KOPT-K1 (cell line): ENCODE data around the gene TPM1.

ENCODE experiments used
- H3K27ac ChIP-seq: fragments of 200-600 bp; sonication (generic); 2 replicates; pipeline ENCODE4 v1.5.1; 2016; ENCODE audit warnings: antibody characterized with exemption, mild to moderate bottlenecking, low read depth, low read length; ENCODE audit not compliant: poor library complexity, severe bottlenecking
- H3K36me3 ChIP-seq: fragments of 200-600 bp; sonication (generic); 2 replicates; pipeline ENCODE4 v1.5.1; 2017; ENCODE audit warnings: antibody characterized with exemption, mild to moderate bottlenecking, low read length, moderate library complexity; ENCODE audit not compliant: insufficient read depth
- H3K9me3 ChIP-seq: fragments of 200-600 bp; sonication (generic); 2 replicates; pipeline ENCODE4 v1.5.1; 2017; ENCODE audit warnings: antibody characterized with exemption, low read length, mild to moderate bottlenecking; ENCODE audit not compliant: insufficient read depth, poor library complexity, severe bottlenecking

Gene TPM1

GRCh38 chr15:63082366-63082765 is 39.8 kb downstream of the TPM1 start:
- Histone ChIP-seq H3K36me3 (no peaks in the 10 kb centered on the region), H3K27ac (no peak overlapping the region), H3K9me3 (no peaks in the 10 kb centered on the region)

DNA sequence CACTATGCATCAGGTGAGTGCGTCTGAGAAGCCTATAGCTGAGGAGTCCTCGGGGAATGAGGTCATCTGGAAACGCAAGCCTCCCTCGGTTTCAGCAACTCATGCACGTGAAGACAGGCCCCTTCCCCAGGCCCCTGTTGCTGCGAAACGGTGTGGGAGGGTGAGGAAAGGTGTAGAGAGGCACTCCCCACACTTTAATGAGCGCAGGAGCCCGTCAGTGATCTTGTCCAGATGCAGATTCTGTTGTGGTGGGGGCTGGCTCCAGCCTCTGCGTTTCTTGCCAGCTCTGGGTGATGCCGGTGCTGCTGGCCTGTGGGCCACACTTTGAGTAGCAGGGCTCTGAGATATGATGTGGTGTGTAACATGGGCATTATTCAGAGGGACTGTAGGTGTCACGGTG is 40.5 kb downstream of the TPM1 start:
- H3K27ac ChIP-seq: no peak overlapping the region
- H3K36me3 ChIP-seq: no peaks in the 10 kb centered on the region
- no peaks in the 10 kb centered on the region for H3K9me3 ChIP-seq

- no peaks in the 10 kb centered on the region for H3K9me3 ChIP-seq
- H3K36me3 ChIP-seq: no peaks in the 10 kb centered on the region
- H3K27ac ChIP-seq: no peak overlapping the region
Measured at GRCh38 chr15:63083541-63083940, 41.0 kb downstream of the TPM1 start.

GRCh38 chr15:63084806-63085205 is 42.3 kb downstream of the TPM1 start:
- no peak overlapping the region for H3K27ac ChIP-seq
- H3K36me3 ChIP-seq: no peaks in the 10 kb centered on the region
- no peaks in the 10 kb centered on the region for H3K9me3 ChIP-seq

DNA sequence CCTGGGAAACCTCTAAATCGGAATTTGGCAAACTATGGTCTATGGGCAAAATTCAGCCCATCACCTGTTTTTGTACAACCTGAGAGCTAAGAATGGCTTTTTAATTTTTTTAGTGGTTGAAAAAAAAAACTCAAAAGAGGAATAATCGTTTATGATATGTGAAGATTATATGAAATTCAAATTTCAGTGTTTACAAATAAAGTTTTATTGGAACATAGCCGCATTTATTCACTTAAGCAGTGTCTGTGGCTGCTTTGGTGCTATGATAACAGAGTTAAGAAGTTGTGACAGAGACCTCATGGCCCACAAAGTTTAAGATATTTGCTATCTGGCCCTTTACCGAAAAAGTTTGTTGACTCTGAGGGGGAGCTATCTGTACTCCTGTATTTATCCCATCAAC is 42.7 kb downstream of the TPM1 start:
- Histone ChIP-seq H3K36me3 (no peaks in the 10 kb centered on the region), H3K9me3 (no peaks in the 10 kb centered on the region), H3K27ac (no peak overlapping the region)

DNA sequence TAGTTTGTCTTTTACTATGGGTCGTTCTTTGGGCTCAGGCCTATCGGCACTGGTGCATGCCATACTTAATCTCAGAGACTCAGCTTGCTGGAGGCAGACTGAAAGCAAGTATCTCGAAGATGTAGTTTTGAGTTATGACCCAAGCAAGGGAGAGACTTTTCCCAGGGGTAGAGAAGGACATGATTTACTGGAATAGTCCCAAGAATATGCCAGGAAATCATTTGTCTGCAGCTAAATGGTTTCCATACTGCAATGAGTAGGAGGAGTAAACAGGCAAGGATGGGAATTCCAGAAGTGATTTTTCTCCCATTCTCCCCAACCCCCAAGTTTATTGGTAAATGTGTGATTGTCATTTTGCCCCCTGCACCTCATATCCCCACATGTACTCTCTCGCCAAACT is 43.7 kb downstream of the TPM1 start:
- Histone ChIP-seq H3K36me3 (no peaks in the 10 kb centered on the region), H3K27ac (no peak overlapping the region), H3K9me3 (no peaks in the 10 kb centered on the region)

GRCh38 chr15:63086947-63087346 is 44.4 kb downstream of the TPM1 start:
- Histone ChIP-seq H3K36me3 (no peaks in the 10 kb centered on the region), H3K9me3 (no peaks in the 10 kb centered on the region), H3K27ac (no peak overlapping the region)

- H3K27ac ChIP-seq: no peak overlapping the region
- H3K9me3 ChIP-seq: no peaks in the 10 kb centered on the region
- H3K36me3 ChIP-seq: no peaks in the 10 kb centered on the region
Measured at GRCh38 chr15:63088533-63089245, 46.1 kb downstream of the TPM1 start.

- H3K9me3 ChIP-seq: no peaks in the 10 kb centered on the region
- H3K27ac ChIP-seq: no peak overlapping the region
- H3K36me3 ChIP-seq: no peaks in the 10 kb centered on the region
Measured at GRCh38 chr15:63089260-63090043, 46.9 kb downstream of the TPM1 start.

DNA sequence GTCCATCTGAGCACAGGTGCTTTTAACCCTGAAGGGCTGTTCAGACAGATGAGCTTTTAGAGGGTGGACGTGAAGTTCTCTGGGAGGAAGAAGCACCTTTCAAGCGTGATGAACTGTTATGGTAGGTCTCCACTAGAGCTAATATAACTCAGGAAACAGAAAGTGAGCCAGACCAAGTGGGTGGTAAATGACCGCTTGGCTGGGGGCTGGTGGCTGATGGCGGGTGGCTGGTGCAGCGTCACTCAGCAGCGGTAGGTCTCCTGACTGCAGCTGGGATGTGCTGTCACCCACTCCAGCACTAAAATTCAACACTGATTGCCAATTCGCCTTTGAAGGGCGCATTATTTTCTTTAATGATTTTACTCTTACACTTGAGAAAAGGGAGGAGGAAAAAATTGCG is 47.9 kb downstream of the TPM1 start:
- H3K27ac ChIP-seq: no peak overlapping the region
- no peaks in the 10 kb centered on the region for H3K36me3 ChIP-seq
- no peaks in the 10 kb centered on the region for H3K9me3 ChIP-seq

GRCh38 chr15:63090887-63091286 is 48.3 kb downstream of the TPM1 start:
- no peaks in the 10 kb centered on the region for H3K36me3 ChIP-seq
- H3K27ac ChIP-seq: no peak overlapping the region
- no peaks in the 10 kb centered on the region for H3K9me3 ChIP-seq

- H3K27ac ChIP-seq: no peak overlapping the region
- no peaks in the 10 kb centered on the region for H3K36me3 ChIP-seq
- H3K9me3 ChIP-seq: no peaks in the 10 kb centered on the region
Measured at GRCh38 chr15:63091679-63092446, 49.3 kb downstream of the TPM1 start.

GRCh38 chr15:63093486-63094205 is 51.1 kb downstream of the TPM1 start:
- Histone ChIP-seq H3K36me3 (no peaks in the 10 kb centered on the region), H3K9me3 (no peaks in the 10 kb centered on the region), H3K27ac (no peak overlapping the region)

DNA sequence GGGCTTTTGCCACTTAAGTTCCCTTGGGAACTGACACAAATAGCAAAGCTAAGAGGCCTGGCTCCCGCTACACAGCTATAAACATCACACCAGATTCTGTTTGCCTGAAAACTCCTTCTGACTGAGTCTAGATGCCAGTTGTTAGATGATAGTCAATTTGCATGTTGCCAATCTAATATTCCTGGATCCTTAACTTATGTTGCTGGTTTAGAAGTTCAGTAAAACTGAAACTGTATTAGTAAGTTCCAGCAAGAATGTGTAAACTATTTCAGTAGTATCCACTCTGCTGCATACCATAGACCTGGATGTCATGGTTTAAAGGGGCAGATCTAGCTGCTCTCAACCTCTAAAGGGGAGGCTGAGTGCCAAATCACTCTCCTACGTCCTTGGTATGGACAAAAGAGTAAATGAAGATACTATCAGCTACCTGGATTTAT is 52.0 kb downstream of the TPM1 start:
- H3K9me3 ChIP-seq: no peaks in the 10 kb centered on the region
- no peak overlapping the region for H3K27ac ChIP-seq
- H3K36me3 ChIP-seq: no peaks in the 10 kb centered on the region

GRCh38 chr15:63096178-63096577 is 53.6 kb downstream of the TPM1 start:
- H3K27ac ChIP-seq: no peak overlapping the region

More at GRCh38 chr15:63096178-63096577, 53.6 kb downstream of the TPM1 start:
- Histone ChIP-seq H3K36me3 (no peaks in the 10 kb centered on the region), H3K9me3 (no peaks in the 10 kb centered on the region)
